NB4 (cell line): ENCODE results near the gene FBXO44.

Source experiments
- DNase-seq: peaks from one replicate; pipeline ENCODE4 v3.0.0; 2010; ENCODE audit warnings: low read depth
- H3K4me3 ChIP-seq: one replicate; pipeline ENCODE4 v1.5.1; 2011; ENCODE audit warnings: mild to moderate bottlenecking, low read depth, low read length, moderate library complexity
- CTCF ChIP-seq: IDR thresholded peaks from one replicate; pipeline ENCODE4 v1.5.1; 2012; ENCODE audit warnings: low read depth, low read length
- MYC ChIP-seq: IDR thresholded peaks from 2 replicates; pipeline ENCODE4 v1.6.1; 2011; ENCODE audit warnings: low read depth, low read length
- POLR2A ChIP-seq: IDR thresholded peaks from 2 replicates; pipeline ENCODE4 v1.6.1; 2011; ENCODE audit warnings: mild to moderate bottlenecking; ENCODE audit not compliant: insufficient read length; ENCODE audit errors: extremely low read depth
- TF ChIP-seq, protein P1 (sequence below): IDR thresholded peaks from 2 replicates; pipeline ENCODE4 v1.6.1; 2011; ENCODE audit warnings: low read depth, low read length

FBXO44 gene

DNA sequence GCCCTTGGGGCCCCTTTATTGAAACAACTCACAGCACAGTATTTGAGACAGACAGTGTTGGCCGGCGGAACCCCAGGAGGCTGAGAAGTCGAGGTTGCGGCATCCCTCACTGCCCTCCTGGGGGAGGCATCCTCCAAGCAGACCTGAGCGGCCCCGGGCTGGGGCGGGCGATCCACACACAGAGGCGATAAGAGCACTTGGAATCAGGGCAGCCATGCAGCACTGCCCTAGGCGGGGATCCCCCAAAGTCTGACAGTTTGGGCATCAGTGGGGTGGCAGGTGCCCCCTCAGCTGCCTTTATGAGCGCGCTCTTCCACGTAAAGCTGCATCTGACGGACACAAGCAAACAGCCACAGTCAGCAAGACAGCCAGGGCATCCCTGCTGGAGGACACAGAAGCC is 19.8 kb downstream of the FBXO44 start:
- TF ChIP-seq POLR2A (no peak), CTCF (no peak), MYC (no peak)
- TF ChIP-seq, protein P1, sequence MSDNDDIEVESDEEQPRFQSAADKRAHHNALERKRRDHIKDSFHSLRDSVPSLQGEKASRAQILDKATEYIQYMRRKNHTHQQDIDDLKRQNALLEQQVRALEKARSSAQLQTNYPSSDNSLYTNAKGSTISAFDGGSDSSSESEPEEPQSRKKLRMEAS: no peak
- no peak for DNase-seq
- H3K4me3 ChIP-seq: no peak overlapping the region

DNA sequence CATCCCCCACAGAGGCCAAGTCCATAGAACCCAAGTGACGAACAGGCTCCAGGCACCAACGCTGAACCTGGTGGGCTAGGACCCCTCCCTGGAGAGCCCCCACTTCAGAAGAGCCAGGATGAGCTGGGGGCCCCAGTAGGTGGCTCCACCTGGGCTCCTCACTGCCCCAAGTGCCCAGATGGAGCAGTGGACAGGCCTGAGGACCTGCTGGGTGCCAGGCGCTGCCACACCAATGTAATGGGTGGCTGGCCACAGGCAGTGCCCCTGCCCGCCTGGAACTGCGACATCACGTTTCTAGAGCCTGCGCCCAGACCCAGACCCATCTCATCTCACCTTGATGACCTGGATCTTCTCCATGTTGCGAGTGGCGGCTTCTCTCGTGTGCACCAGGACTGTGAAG is 20.6 kb downstream of the FBXO44 start:
- TF ChIP-seq POLR2A (no peak), MYC (no peak), CTCF (no peak)
- TF ChIP-seq, protein P1: no peak
- no peak for DNase-seq
- H3K4me3 ChIP-seq: no peak overlapping the region

DNA sequence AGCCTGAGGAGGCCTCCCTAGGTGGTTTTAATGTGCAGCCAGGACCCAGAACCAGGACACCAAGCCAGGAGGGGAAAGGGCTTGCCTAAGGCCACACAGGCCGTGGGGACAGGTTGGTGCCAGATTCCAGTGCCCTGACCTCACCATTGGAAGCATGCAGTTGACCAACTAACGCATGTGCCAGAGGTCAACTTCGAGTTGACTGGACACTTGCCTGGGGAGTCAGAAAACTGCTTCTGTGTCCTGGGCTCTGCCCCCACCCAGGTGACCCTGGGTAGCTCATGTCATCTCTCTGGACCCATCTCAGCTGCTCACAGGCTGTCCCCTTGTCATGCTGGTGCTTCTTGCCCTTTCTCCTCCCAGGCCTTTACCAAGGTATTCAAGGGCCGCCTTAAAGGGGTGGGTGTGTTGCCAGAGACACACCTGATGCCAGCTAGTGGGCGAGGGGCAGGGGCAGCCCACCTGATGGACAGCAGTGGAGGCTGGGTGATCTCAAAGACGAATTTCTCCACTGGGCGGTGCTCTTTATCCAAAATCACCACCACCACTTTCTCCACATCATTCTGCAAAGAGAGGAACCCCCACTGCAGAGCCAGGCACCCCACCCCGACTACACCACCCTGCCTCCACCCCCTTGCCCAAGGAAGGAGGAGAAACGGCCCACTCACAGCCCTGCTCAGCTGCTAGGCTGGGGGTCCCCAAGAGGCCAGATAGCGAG is 21.9 kb downstream of the FBXO44 start:
- H3K4me3 ChIP-seq: no peak overlapping the region
- TF ChIP-seq POLR2A: no peak
- no peak for DNase-seq

DNA sequence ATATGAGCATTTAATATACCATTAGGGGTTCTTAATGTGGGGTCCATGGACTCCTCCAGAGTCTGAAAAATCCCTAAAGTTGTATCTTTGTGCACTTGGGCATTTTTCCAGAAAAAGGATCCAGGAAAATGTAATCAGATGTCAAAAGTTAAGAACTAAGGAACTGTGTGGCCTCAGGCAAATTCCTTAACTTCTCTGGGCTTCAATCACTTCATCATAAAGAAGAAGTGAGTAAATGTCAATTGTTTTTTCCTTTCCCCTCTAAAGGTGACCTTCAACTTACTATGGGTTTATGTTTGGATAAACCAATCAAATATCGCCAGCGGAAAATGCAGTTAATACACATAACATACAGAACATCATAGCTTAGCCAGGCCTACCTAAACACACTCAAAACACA is 23.8 kb downstream of the FBXO44 start:
- TF ChIP-seq CTCF (no peak), POLR2A (no peak), MYC (no peak)
- TF ChIP-seq, protein P1: no peak
- H3K4me3 ChIP-seq: no peak overlapping the region
- no peak for DNase-seq

DNA sequence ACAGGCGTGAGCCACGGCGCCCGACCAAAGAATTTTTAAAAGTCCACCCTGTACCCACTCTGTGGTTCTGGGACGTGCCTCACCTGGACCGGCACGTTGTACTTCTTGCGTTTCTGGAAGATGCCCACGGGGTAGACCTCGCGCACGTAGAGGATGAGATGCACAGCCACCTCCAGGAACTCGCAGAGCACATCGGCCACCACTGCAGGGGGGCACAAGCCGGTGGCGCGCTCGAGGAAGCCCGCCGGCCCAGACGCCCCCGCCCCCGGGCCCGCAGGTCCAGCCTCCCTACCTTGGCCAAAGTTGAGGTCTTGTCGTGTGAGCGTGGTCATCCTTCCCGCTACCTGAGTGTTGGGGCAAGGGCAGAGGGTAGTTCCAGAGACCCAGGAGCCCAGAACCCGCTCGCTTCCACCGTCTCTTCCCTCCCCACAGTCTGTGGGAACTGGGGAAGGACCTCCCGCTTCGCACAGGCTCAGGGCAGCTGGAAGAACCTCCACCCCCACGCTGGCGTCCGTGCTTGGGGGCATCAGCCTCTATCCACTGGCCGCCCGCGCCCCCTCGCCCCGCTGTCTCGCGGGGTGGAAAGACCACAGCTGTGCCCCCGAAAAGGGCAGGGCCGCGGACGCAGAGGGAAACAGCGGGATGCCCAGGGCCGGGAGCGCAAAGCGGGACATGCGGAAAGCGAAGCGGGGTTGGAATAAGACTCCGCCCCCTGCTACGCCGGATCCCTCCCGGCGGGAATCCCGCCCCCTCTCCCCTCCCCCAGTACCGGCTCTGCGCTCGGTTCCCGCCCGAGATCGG is 25.8 kb downstream of the FBXO44 start:
- H3K4me3 ChIP-seq: peak overlapping the region; percentile 81
- TF ChIP-seq, protein P1: no peak
- DNase-seq: no peak

- peak; percentile 96 for DNase-seq
- peak within 1 kb of the TSS; percentile 81 for H3K4me3 ChIP-seq
- TF ChIP-seq MYC (peak; percentile 16; the same call in 1 of the 2 replicates), POLR2A (peak; percentile 62), CTCF (no peak)
- TF ChIP-seq, protein P1: no peak
Observed at GRCh38 chr1:11681071-11681771, 26.5 kb downstream of the FBXO44 start, which contains the start of gene MAD2L2. Gene MAD2L2 (minus strand): TSS chr1:11681148. CDS start chr1:11680601, 547 bp downstream.
